A549 treated with Mapracorat at 1 μM for 4 hours (cell line): ENCODE data around the gene ZNF280D. TPM values are rescaled to one million over a fixed set of nuclear protein-coding genes. Genes with fewer than 3 reads are reported as not detected.

Experiments
- total RNA-seq: library from RNA; stranded (reverse); fragments of 200-300 nt; extraction: Qiagen RNA extraction; gene quantifications from 5 replicates; pipeline ENCODE4 v1.2.3, GENCODE V29; 2022

The ZNF280D gene
- total RNA-seq: 13.9 to 17.1 TPM (median 15.1 TPM) in 5 replicates

GRCh38 chr15:56733136-56734012 lies at the start of gene ZNF280D:
ZNF280D (minus strand) TSS chr15:56733509; CDS start chr15:56707109, 26,400 bp downstream.

Other genes with a start within 250 kb of the ZNF280D start
- 29.6 to 44.9 TPM (median 42.1 TPM) in 5 replicates for gene TCF12, start 185.1 kb upstream of the ZNF280D start, total RNA-seq